HG02798 (cell line): Measurements from ENCODE around the gene FAM117B.
A peak's percentile ranks its signal among the peaks of the same experiment; 100 is the strongest.
"Not testable (repeated sequence)": the region's sequence is repeated elsewhere in the genome, so short reads cannot be mapped to it uniquely, and the experiment has no call there.

Source experiments
- ATAC-seq: cut with Tn5 transposase; IDR thresholded peaks from one replicate; pipeline ENCODE4 v1.9.1; 2021; ENCODE audit warnings: mild to moderate bottlenecking; ENCODE audit not compliant: unreplicated experiment, poor library complexity

FAM117B gene

DNA sequence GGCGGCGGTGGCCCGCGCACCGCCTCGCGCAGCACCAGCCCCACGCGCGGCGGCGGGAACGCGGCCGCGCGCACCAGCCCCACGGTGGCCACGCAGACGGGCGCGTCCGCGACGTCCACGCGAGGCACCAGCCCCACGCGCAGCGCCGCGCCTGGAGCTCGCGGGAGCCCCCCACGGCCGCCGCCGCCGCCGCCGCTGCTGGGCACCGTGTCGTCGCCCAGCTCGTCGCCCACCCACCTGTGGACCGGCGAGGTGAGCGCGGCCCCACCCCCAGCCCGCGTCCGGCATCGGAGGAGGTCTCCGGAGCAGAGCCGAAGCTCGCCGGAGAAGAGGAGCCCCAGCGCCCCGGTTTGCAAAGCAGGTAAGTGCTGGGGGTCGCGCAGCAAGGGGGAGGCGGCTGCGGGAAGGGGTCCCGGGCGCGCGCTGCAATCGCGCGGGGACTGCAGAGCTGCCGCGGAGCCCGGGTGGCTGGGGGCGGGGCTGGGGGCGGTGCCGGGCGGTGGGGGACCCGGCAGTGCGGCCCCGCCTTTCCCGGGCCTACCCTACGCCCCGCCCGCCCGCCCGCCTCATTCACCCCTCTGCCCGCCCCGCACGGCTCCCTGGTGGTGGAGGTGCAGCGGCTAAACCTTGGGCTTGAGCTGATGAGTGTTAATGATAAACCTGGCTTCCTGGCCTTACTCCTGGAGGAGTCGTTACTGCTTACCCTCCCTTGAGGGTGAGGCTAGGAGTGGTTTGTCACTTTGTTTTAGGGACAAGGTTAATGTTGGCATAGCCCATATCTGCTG is 851 bp downstream of the FAM117B start:
- peak; percentile 62 for ATAC-seq

DNA sequence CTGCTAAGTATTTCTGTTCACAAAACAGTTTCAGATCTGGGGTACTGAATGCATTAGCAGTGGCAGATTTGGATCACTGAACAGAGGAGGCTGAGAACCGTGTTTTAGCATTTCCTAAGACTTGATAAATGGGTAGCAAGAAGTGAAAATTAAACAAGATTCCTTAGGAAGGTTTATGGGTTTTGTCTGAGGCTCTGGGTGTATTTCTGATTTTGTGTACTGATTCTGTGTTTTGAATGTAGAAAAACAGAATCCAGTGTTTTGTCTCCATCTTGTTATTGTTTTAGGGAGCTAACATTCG is 1.4 kb downstream of the FAM117B start:
- no peak for ATAC-seq

DNA sequence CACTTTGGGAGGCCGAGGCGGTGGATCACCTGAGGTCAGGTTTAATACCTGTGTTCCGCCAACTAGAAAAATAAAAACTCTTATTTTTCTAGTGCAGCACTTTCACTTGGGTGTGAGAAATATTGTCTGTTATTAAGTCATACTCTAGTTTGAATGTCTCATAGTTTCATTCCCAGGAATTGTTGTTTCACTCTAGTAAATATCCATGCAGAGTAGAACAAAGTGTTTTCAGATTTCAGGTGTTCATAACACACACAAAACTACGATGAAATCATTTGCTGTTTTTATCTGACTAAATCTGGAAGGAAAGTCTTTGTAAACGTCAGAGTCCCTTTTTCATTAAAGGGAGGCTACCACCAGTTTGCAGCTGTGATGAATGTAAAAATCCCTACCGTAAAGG is 4.0 kb downstream of the FAM117B start:
- ATAC-seq = no peak

DNA sequence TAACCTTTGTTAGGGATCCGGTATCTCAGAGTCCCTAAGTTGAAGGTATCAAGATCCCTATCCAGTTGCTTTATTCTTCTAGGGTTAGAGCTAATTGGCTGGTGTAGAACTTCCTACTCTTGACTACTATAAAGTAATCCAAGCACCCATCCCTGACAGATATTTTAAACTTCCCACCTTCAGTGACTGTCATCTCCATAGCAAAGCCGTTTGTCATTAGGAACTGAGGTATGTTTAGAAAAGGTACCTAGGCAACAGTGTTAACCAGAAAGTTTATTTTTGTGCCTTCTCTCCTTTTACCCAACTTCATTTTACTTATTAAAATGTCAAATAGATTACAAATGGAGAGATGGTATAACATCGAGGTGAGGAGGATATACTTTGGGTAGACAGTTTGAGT is 4.5 kb downstream of the FAM117B start:
- ATAC-seq = no peak

DNA sequence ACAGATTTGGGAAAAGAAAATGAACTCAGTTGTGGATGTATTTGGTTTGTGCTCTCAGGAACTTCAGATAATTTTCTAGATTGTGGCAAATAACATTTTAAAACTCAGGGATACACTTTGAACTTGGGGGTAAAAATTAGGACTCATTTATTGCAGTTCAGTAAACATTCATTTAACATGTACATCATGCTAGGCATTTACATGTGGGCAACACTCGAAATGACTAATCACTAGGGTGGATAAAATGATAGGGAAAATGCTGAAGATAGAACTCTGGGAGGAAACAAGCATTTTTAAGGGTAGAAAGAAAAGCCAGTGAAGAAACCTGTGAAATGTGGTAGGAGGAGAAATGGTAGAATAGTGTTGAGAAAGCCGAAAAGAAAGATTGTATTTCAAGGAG is 7.8 kb downstream of the FAM117B start:
- no peak for ATAC-seq

DNA sequence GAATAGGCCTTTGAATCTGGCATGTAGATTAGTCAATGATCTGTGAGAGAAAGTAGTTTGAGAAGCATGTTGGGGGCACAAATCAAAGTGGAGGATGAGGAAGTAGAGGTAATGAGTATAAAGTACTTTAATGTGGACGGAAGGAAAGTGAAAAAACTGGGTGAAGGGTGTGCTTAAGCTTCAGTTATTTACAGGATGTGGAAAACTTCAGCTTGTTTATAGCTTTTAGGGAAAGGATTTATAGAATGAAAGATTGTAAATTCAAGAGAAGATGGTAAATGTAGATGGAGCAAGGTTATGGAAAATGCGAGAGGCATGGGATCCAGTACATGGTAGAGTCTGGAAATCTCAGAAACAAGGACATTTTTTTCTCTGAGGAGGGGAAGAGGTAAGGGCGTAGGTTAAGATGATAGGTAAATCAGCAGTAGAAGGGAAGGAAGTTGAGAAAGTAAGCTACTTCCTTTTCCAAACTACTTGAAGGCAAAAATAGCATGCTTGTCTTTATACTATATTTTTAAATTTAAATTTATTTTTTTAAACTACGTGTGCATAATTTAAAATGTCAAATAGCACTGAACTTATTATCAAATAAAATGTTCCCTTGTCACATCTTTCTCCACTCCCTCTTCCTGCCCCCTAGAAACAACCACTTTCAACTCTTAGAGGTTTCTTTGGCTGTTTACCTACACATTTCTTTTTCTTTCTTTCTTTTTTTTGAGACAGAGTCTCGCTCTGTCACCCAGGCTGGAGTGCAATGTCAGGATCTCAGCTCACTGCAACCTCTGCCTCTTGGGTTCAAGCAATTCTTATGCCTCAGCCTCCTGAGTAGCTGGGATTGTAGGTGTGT is 8.5 kb downstream of the FAM117B start:
- ATAC-seq = no peak

DNA sequence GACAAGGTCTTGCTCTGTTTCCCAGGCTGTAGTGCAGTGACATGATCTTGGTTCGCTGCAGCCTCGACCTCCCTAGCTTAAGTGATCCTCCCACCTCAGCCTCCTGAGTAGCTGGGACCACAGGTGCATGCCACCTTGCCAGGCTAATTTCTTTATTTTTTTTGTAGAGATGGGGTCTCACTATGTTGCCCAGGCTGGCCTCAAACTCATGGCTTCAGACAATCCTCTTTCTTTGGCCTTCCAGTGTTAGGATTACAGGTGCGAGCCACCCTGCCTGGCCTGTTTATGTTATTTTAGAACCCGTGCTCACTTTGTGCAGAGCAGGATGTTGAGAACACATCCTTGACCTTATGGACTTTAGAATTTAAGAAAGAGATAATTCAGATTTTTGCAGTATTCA is 17.4 kb downstream of the FAM117B start:
- ATAC-seq = no peak

DNA sequence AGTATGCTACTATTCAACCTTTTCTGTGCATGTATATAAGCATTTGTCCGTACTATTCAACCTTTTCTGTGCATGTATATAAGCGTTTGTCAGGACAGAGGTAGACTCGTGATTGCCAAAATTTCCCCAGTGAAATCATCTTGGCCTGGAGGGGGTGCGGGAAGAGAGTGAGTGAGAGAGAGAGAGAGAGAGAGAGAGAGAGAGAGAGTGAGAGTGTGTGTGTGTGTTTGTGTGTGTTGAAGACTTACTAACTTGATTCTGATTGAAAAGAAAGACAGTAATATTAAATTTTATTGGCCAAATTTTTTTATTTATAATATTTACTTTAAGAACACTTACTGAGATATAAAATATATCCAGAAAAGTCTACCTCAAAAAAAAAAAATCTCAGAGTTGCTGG is 19.1 kb downstream of the FAM117B start:
- no peak for ATAC-seq

DNA sequence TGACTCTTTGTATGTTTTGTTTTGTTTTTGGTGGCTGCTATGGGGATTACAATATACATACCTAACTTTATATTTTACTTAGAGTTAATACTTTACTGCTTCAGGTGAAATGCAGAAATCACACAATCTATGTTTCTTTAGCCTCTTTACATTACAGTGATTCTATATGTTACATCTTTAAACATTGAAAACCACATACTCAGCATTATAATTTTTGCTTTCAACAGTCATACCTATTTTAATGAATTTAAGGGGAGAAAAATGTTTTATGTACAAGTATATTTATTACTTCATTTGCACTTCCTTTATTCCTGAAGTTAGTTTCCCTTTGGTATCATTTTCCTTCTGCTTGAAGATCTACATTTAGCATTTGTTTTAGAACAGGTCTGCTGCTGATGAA is 23.1 kb downstream of the FAM117B start:
- ATAC-seq = no peak

DNA sequence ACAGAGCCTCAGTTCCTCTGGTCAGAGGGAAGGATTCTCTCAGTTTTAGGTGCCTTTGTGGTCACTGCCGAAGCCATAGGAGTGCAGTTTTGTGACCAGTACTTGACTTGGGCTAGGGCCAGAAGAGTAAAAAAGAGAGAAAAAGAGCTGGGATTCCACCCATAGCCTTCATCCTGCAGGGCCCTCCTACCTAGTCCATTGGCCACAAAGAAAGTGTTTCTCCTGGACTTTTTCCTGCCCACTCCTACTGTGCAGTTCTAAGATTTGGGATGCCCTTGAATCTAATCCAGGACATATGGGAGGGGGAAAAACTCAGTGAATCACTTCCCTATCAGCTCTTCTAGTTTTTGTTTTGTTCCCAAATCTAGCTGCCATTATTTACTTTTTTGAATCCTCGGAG is 26.0 kb downstream of the FAM117B start:
- ATAC-seq = no peak

DNA sequence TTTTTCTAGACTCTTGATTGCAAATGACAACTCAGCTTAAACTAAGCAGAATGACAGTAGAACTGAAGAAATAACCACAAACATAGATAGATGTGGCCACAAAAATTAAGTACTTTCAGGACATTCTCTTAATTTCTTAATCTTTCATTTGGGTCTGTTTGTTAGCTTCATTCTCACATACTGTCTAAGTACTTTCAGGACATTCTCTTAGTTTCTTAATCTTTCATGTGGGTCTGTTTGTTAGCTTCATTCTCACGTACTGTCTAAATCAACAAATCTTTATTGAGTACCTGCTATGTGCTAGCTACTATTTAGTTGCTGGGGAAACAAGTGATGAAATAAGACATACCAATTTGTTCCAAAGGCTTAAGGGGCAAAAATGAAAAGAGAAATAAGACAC is 35.1 kb downstream of the FAM117B start:
- peak; percentile 48 for ATAC-seq

DNA sequence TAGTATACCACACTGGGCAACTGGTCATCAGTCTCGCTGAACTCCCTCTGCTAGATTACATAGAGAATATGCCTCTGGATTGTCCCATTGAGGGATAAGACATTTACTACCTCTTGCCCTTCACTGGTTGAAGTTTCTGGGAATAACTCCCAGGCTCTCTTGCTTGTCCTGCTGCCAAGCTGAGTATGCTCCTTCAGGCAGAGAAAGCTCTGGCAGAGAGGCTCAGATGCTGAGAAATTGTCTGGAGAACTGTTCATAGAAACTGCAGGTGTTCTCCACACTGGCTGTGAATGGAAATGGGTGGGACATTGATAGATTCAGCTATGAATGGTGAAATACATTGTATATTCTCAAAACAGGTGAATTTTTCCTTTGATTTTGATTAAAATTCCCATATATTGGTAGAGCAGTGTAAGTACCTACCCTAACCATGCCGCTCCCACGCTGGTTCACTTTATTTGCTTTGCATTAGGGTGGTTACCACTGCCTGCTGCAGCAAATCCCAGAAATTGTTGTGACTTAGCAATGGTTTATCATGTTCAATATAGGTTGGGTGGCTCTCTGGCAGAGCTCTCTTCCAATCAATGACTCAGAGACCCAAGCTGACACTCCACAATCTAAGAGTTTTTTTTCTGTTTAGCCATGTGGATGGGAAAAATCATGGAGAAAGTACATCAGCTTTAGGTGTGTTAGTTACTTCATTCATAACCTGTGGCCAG is 36.7 kb downstream of the FAM117B start:
- ATAC-seq = no peak

DNA sequence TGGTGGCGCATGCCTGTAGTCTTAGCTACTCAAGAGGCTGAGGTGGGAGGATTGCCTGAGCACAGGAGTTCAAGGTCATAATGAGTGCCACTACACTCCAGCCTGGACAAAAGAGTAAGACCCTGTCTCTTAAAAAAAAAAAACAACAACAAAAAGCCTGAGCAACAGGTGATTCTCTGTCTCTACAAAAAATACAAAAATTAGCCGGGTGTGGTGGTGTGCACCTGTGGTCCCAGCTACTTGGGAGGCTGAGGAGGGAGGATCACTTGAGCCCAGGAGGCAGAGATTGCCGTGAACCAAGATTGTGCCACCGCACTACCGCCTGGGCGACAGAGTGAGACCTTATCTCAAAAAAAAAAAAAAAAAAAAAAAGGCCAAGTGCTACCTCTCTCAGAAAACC is 40.3 kb downstream of the FAM117B start:
- ATAC-seq = not testable (repeated sequence)

DNA sequence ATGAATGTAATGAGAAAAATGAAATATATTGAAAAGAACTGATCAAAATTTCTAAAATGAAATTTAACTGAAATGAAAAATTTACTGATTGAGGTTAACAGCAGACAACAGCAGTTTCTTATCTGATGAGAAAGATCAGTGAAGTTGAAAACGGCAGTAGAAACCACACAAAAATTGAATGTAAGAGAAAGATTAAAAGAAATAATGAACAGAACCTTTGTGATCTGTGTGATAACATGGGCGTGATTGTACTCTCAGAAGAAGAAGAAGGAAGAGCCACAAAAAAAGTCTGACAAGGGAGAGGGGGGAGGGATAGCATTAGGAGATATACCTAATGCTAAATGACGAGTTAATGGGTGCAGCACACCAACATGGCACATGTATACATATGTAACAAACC is 45.2 kb downstream of the FAM117B start:
- no peak for ATAC-seq

DNA sequence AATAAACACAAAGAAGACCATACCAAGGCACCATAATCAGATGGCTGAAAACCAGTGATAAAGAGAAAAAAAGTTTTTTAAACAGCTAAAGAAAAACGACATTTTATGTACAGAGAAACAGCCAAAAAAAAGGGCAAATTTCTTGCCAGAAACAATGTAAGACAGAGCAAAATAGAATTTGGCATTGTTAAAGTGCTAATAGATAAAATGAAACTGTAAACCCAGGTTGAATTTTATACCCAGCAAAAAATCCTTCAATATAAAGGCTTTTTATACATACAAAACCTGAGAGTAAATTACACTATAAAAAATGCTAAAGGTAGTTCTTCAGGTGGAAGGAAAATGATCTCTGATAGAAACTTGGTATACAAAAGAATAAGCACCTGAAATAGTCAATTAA is 45.7 kb downstream of the FAM117B start:
- no peak for ATAC-seq

DNA sequence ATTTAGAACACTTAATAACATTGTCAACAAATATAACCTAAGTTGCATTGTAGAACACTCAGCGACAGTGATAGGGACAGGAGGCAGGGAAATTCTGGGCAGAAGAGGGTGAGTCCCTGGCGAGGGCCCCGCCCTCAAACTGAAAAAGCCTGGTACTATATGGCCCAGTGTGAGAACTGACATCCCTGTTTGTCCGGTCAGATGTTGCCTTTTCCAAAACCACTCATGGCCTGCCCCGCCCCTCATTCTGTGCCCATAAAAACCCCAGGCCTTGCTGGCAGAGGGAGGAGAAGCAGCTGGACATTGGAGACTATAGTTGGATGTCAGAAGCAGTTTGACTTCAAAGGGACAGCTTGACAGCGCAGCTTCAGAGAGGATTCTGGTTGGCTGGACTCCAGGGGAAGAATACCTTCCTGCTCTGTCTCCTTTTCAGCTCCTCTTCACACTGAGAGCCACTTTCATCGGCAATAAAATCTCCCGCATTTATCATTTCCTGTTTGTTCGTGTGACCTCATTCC is 47.0 kb downstream of the FAM117B start:
- no peak for ATAC-seq

DNA sequence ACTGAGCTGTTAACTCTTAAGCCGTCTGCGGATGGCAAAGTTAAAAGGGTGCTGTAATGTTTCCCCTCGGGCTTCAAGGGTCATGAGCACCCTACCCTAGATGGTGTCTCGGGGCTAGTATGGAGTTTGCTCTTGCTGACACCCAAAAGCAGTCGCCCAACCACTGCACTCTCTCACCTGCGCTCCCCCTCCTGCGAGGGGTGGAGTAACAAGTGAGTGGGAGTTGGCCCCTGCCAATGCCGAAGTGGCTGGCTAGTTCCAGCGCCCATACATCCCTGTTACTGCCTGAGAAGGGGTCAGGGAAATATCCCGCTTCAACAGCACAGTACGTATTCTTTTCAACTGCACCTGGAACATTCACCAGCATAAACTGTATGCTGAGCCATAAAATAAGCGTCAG is 47.5 kb downstream of the FAM117B start:
- ATAC-seq = no peak

DNA sequence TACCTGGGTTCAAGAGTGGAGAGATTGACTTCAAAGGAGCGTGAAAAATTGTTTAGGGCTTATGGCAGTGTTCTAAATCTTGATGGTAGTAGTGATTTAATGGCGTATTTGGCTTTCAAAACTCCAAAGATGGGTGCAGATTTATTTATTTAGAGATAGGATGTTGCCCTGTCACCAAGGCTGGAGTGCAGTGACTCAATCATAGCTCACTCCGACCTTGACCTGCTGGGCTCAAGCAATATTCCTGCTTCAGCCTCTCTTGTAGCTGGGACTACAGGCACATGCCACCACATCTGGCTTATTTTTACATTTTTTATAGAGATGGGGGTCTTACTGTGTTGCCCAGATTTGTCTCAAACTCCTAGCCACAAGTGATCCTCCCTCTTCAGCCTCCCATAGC is 52.5 kb downstream of the FAM117B start:
- no peak for ATAC-seq

DNA sequence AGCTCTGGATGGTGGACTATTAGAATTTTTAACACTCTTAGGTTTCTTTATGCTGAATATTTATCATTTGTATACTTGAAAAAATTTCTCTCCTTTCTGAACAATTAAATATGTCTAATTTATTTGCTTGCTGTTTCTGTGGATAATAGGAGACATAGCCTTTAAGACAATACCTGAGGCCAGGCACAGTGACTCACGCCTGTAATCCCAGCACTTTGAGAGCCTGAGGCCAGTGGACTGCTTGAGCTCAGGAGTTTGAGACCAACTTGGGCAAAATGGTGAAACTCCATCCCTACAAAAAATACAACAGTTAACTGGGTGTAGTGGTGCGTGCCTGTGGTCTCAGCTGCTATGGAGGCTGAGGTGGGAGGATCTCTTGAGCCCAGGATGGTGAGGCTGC is 54.7 kb downstream of the FAM117B start:
- ATAC-seq = no peak

DNA sequence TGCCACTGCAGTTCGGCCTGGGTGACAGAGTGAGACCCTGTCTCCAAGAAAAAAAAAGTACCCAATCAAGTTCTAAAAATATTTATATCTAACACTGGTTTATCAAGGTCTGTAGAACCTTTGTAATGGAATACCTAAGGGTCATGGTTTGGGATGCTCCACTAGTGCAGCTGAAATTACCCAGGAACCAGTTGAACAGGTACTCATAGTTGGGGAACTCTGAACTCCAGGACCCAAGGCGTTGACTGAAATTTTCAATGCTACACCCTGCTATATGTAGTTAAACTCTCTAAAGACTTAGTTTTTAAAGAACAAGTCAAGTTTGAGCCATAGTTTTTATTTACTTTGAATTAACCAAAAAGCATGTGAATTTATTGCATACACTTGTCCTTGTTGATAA is 55.1 kb downstream of the FAM117B start:
- no peak for ATAC-seq

DNA sequence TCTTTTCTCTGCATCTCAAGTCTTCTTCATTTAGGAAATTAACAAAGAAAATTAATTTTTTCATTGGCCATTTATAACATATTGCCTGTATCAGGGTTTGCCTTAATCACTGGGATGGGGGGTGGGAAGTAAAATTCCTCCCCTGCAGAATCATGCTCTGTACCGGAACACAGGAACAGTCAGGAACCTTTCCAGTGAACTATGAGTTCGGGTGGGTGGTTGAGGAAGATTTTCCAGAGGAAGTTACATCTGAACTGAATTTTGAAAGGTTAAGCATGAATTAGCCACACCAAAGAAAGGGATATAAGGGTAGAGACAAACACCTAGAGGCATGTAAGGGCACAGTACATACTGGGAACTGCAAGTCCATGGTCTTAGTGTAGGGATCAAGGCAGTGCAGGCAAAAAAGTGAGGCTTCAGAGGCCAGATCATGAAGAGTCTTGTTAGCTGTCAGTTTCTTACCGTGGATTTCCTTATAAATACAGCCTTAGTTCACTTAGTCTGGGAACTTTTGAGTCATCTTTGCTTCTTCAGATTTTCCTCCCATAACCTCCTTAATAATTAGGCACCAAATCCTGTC is 55.6 kb downstream of the FAM117B start:
- ATAC-seq = no peak
